IMR-90 (cell line): ENCODE results near the gene IER5. TPM values are rescaled to one million over a fixed set of nuclear protein-coding genes. Genes with fewer than 3 reads are reported as not detected.
"Not testable (repeated sequence)": the region's sequence is repeated elsewhere in the genome, so short reads cannot be mapped to it uniquely, and the experiment has no call there.

Source experiments
- ATAC-seq: fragments of 200-7000 bp; cut with Tn5 transposase; 2 replicates; pipeline ENCODE4 v1.9.1; 2020; ENCODE audit warnings: low read depth, mild to moderate bottlenecking, moderate library complexity
- BruUV-seq: library from RNA; stranded (reverse); fragments of 400-500 nt; replicated peaks from 2 replicates; lab custom pipeline; 2021; lab: Mats Ljungman, UMichigan
- CTCF ChIA-PET: fragments of 300-600 bp; formaldehyde crosslinking; extraction: SDS; loops from one replicate; lab custom pipeline; 2021; ENCODE audit warnings: antibody characterized with exemption; lab: Yijun Ruan, JAX
- POLR2A ChIA-PET: fragments of 300-600 bp; sonication (Branson Sonifier 250); formaldehyde crosslinking; loops from one replicate; lab custom pipeline; 2022; ENCODE audit warnings: antibody characterized with exemption; ENCODE audit not compliant: unreplicated experiment; lab: Charles Lee
- DNase-seq: peaks from one replicate; pipeline ENCODE4 v3.0.0; 2013
- H2AFZ ChIP-seq: replicated peaks from 2 replicates; pipeline ENCODE3; 2013; ENCODE audit warnings: low read length, mild to moderate bottlenecking; ENCODE audit not compliant: poor library complexity
- H2AK5ac ChIP-seq: 2 replicates; pipeline ENCODE4 v1.6.1; 2013; ENCODE audit warnings: low read depth, low read length, inconsistent platforms
- H2AK9ac ChIP-seq: replicated peaks from 2 replicates; pipeline ENCODE3; 2013; ENCODE audit warnings: mild to moderate bottlenecking, low read depth, low read length, moderate library complexity; ENCODE audit not compliant: poor library complexity
- H2BK120ac ChIP-seq: 2 replicates; pipeline ENCODE4 v1.6.1; 2013; ENCODE audit warnings: low read depth, low read length, inconsistent platforms
- H2BK15ac ChIP-seq: 3 replicates; pipeline ENCODE4 v1.6.1; 2013; ENCODE audit warnings: low read depth, low read length, inconsistent platforms
- H2BK20ac ChIP-seq: 2 replicates; pipeline ENCODE4 v1.6.1; 2013; ENCODE audit warnings: low read depth, mild to moderate bottlenecking, inconsistent platforms, low read length, moderate library complexity
- H2BK5ac ChIP-seq: 2 replicates; pipeline ENCODE4 v1.6.1; 2013; ENCODE audit warnings: mild to moderate bottlenecking, low read depth, low read length, inconsistent platforms; ENCODE audit not compliant: poor library complexity, severe bottlenecking
- H3K14ac ChIP-seq: replicated peaks from 2 replicates; pipeline ENCODE4 v1.6.1; 2013; ENCODE audit warnings: low read depth, low read length, inconsistent platforms
- H3K18ac ChIP-seq: 2 replicates; pipeline ENCODE4 v1.6.1; 2013; ENCODE audit warnings: low read depth, low read length, control low read depth
- H3K23ac ChIP-seq: 2 replicates; pipeline ENCODE4 v1.6.1; 2013; ENCODE audit warnings: low read depth, low read length, inconsistent platforms
- H3K27ac ChIP-seq: 2 replicates; pipeline ENCODE4 v1.5.1; 2013; ENCODE audit warnings: mild to moderate bottlenecking, control low read depth, low read length; ENCODE audit not compliant: insufficient read depth
- H3K27me3 ChIP-seq: 2 replicates; pipeline ENCODE4 v1.6.1; 2013; ENCODE audit warnings: low read length; ENCODE audit not compliant: control insufficient read depth, insufficient read depth
- H3K36me3 ChIP-seq: 2 replicates; pipeline ENCODE4 v1.6.1; 2013; ENCODE audit warnings: low read length, mixed read lengths; ENCODE audit not compliant: control insufficient read depth, insufficient read depth
- H3K4ac ChIP-seq: 2 replicates; pipeline ENCODE4 v1.6.1; 2013; ENCODE audit warnings: low read depth, low read length, inconsistent platforms
- H3K4me1 ChIP-seq: 2 replicates; pipeline ENCODE4 v1.6.1; 2013; ENCODE audit warnings: low read length, mixed read lengths; ENCODE audit not compliant: control insufficient read depth, insufficient read depth
- H3K4me2 ChIP-seq: 2 replicates; pipeline ENCODE4 v1.6.1; 2013; ENCODE audit warnings: low read depth, mild to moderate bottlenecking, control low read depth, low read length, moderate library complexity
- H3K4me3 ChIP-seq: 2 replicates; pipeline ENCODE4 v1.5.1; 2013; ENCODE audit warnings: low read depth, mild to moderate bottlenecking, control low read depth, low read length, moderate library complexity; ENCODE audit not compliant: insufficient read depth
- H3K56ac ChIP-seq: 2 replicates; pipeline ENCODE4 v1.6.1; 2013; ENCODE audit warnings: low read length, inconsistent platforms; ENCODE audit not compliant: insufficient read depth; ENCODE audit errors: extremely low read depth
- H3K79me1 ChIP-seq, 2 experiments: 2 replicates each; pipeline ENCODE4 v1.6.1; 2013; ENCODE audit warnings: low read length in 2 of 2, inconsistent platforms in 1 of 2, low read depth in 1 of 2
- H3K9ac ChIP-seq: 2 replicates; pipeline ENCODE4 v1.6.1; 2013; ENCODE audit warnings: low read depth, low read length, control low read depth
- H3K9me1 ChIP-seq: 2 replicates; pipeline ENCODE4 v1.6.1; 2013; ENCODE audit warnings: low read length, inconsistent platforms; ENCODE audit not compliant: insufficient read depth
- H3K9me3 ChIP-seq: 2 replicates; pipeline ENCODE4 v1.6.1; 2013; ENCODE audit warnings: low read length; ENCODE audit not compliant: control insufficient read depth, insufficient read depth
- H4K20me1 ChIP-seq: 2 replicates; pipeline ENCODE4 v1.6.1; 2013; ENCODE audit warnings: low read length, inconsistent platforms; ENCODE audit not compliant: insufficient read depth
- H4K5ac ChIP-seq: 2 replicates; pipeline ENCODE4 v1.6.1; 2013; ENCODE audit warnings: mild to moderate bottlenecking, low read depth, low read length, control low read depth
- H4K8ac ChIP-seq, 2 experiments: 2 replicates each; pipeline ENCODE4 v1.6.1; 2013; ENCODE audit warnings: low read depth in 2 of 2, low read length in 2 of 2, control low read depth in 1 of 2, inconsistent platforms in 1 of 2
- H4K91ac ChIP-seq: 2 replicates; pipeline ENCODE4 v1.6.1; 2013; ENCODE audit warnings: low read depth, low read length, inconsistent platforms; ENCODE audit not compliant: insufficient read depth
- BHLHE40 ChIP-seq: fragments of 150-350 bp; IDR thresholded peaks from 2 replicates; pipeline ENCODE4 v1.6.1; 2016; ENCODE audit warnings: mild to moderate bottlenecking, low read depth, low read length
- CEBPB ChIP-seq: IDR thresholded peaks from 2 replicates; pipeline ENCODE4 v1.6.1; 2012; ENCODE audit warnings: low read depth, low read length, improper control_type of control experiment
- FOS ChIP-seq: fragments of 150-350 bp; IDR thresholded peaks from 2 replicates; pipeline ENCODE4 v1.6.1; 2016; ENCODE audit warnings: low read depth, low read length
- MAFK ChIP-seq: IDR thresholded peaks from 2 replicates; pipeline ENCODE4 v1.6.1; 2012; ENCODE audit warnings: low read depth, low read length, improper control_type of control experiment
- MXI1 ChIP-seq: IDR thresholded peaks from 2 replicates; pipeline ENCODE4 v1.6.1; 2012; ENCODE audit warnings: low read depth, mild to moderate bottlenecking, low read length, moderate library complexity, borderline replicate concordance
- NFE2L2 ChIP-seq: fragments of 150-350 bp; IDR thresholded peaks from 2 replicates; pipeline ENCODE4 v1.6.1; 2016; ENCODE audit warnings: low read depth, mild to moderate bottlenecking, low read length
- WGBS, 2 experiments: methylation state at CpG; one replicate each; pipeline versions ENCODE4 v1.1.5 to v1.1.7; 2013; ENCODE audit warnings: missing lambda C conversion rate in 2 of 2; ENCODE audit not compliant: insufficient read length in 1 of 2; ENCODE audit errors: extremely low coverage in 2 of 2; 5-methylcytosine and 5-hydroxymethylcytosine counted together
- dilution Hi-C: fragments of 300-500 bp; cut with HindIII; formaldehyde crosslinking; loops from one replicate; pipeline ENCODE4 v1.14.3; 2018; ENCODE audit warnings: low sequenced_read_pairs; ENCODE audit not compliant: unreplicated experiment
- in situ Hi-C: fragments of 300-500 bp; cut with MboI; formaldehyde crosslinking; loops from 3 replicates; pipeline ENCODE4 v1.14.3; 2019; ENCODE audit warnings: low sequenced_read_pairs, inconsistent platforms, mixed read lengths
- intact Hi-C: fragments of 100-400 bp; cut with micrococcal nuclease; formaldehyde crosslinking; loops from 2 replicates; pipeline ENCODE4 v1.10.0; 2022
- polyA plus RNA-seq, 3 experiments: library from polyadenylated mRNA; depleted of rRNA; stranded (reverse); fragments of >200 nt; gene quantifications; 2 replicates each; pipeline ENCODE4 v1.2.3, GENCODE V29; 2012; ENCODE audit warnings: low replicate concordance in 1 of 3
- total RNA-seq: library from RNA; depleted of rRNA; stranded (reverse); fragments of >200 nt; gene quantifications from 2 replicates; pipeline ENCODE4 v1.2.3, GENCODE V29; 2012
- TF ChIP-seq, protein P1 (sequence below): fragments of 150-350 bp; IDR thresholded peaks from 2 replicates; pipeline ENCODE4 v1.6.1; 2017; ENCODE audit warnings: mild to moderate bottlenecking, antibody characterized with exemption, low read length, low read depth

IER5 gene
- total and polyA plus RNA-seq, 2 of the 4 experiments (the other 2 are of a cell fraction): 15.8 to 27.1 TPM

DNA sequence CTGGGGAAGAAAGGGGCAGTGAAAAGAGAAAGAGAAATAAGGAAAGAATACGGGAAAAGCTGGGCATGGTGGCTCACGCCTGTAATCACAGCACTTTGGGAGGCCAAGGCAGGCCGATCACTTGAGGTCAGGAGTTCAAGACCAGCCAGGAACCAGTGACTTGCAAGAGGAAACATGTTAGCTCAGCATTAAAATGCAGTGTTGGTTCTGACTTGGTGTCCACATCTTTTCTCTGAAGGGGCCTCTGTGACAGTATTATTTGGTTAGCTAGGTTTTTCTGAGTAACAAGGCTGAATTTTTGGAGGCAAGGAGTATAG lies 26.8 kb downstream of the IER5 start:
- H3K4me2 ChIP-seq: no peak overlapping the region
- no peaks in the 10 kb centered on the region for H3K27me3 ChIP-seq
- TF ChIP-seq, protein P1, sequence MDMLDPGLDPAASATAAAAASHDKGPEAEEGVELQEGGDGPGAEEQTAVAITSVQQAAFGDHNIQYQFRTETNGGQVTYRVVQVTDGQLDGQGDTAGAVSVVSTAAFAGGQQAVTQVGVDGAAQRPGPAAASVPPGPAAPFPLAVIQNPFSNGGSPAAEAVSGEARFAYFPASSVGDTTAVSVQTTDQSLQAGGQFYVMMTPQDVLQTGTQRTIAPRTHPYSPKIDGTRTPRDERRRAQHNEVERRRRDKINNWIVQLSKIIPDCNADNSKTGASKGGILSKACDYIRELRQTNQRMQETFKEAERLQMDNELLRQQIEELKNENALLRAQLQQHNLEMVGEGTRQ: no peak
- TF ChIP-seq CEBPB (no peak), BHLHE40 (no peak), MXI1 (no peak), FOS (no peak), NFE2L2 (no peak), MAFK (no peak)
- H2BK15ac ChIP-seq: no peak overlapping the region
- WGBS, 2 experiments: 93% methylated on average over 3 of the region's 3 CpGs; no CpG with 5 or more reads in 1 of the 2 experiments
- peaks cover 0 to 22% of the 10 kb centered on the region in 2 experiments; a peak in 2 of 4 replicates for H3K79me1 ChIP-seq
- no peak overlapping the region for H2BK120ac ChIP-seq
- H3K4me3 ChIP-seq: no peak overlapping the region
- DNase-seq (no peak), ATAC-seq (no peak)
- H3K9ac ChIP-seq: no peak overlapping the region
- peaks cover 33% of the 10 kb centered on the region for H3K4me1 ChIP-seq
- intact Hi-C loops (no loop called here), in situ Hi-C loops (no loop called here), dilution Hi-C loops (no loop called here)
- no peak overlapping the region for H3K23ac ChIP-seq
- no TSS peak for BruUV-seq
- no peak overlapping the region for H3K18ac ChIP-seq
- no peak overlapping the region for H3K4ac ChIP-seq
- peak overlapping the region; percentile 47 for H2AK5ac ChIP-seq
- H2BK5ac ChIP-seq: no peak overlapping the region
- no peak overlapping the region for H3K14ac ChIP-seq
- H3K56ac ChIP-seq: no peak overlapping the region
- H2BK20ac ChIP-seq: no peak overlapping the region
- no peaks in the 10 kb centered on the region; the same call in 1 of the 2 replicates for H4K20me1 ChIP-seq
- H2AK9ac ChIP-seq: no peak overlapping the region
- no peak overlapping the region for H4K8ac ChIP-seq
- no peak overlapping the region for H4K91ac ChIP-seq
- H4K5ac ChIP-seq: no peak overlapping the region
- no peak overlapping the region for H3K27ac ChIP-seq
- H3K9me3 ChIP-seq: no peaks in the 10 kb centered on the region
- POLR2A ChIA-PET: no interaction called here
- CTCF ChIA-PET: interaction anchor here (1.0 kb wide), 1 partner anchor 25 kb away, joined by 3 read pairs; no protein-coding TSS in a partner anchor
- H3K36me3 ChIP-seq: no peaks in the 10 kb centered on the region
- H2AFZ ChIP-seq: no peak overlapping the region
- H3K9me1 ChIP-seq: peaks cover 27% of the 10 kb centered on the region

- H4K8ac ChIP-seq, H3K9ac ChIP-seq, DNase-seq, intact Hi-C loops, H3K23ac ChIP-seq, H2BK15ac ChIP-seq, H2BK120ac ChIP-seq, ATAC-seq, H3K56ac ChIP-seq, H3K27ac ChIP-seq, H2BK20ac ChIP-seq, H3K9me3 ChIP-seq, H3K18ac ChIP-seq, H2AK5ac ChIP-seq, BruUV-seq, H2AK9ac ChIP-seq, H3K4ac ChIP-seq, dilution Hi-C loops, H3K27me3 ChIP-seq, H4K20me1 ChIP-seq, H2BK5ac ChIP-seq, H3K14ac ChIP-seq, POLR2A ChIA-PET, H3K4me2 ChIP-seq, H2AFZ ChIP-seq, H3K4me3 ChIP-seq, in situ Hi-C loops, H4K91ac ChIP-seq, H3K36me3 ChIP-seq, H4K5ac ChIP-seq: not testable (repeated sequence)
- peaks cover 0 to 16% of the 10 kb centered on the region in 2 experiments; a peak in 2 of 4 replicates for H3K79me1 ChIP-seq
- H3K4me1 ChIP-seq: peaks cover 33% of the 10 kb centered on the region
- WGBS, 2 experiments: 90% methylated on average over 5 of the region's 9 CpGs; no CpG with 5 or more reads in 1 of the 2 experiments
- CTCF ChIA-PET: interaction anchor here (1.0 kb wide), 1 partner anchor 25 kb away, joined by 3 read pairs; no protein-coding TSS in a partner anchor
- H3K9me1 ChIP-seq: peaks cover 27% of the 10 kb centered on the region
Measured at GRCh38 chr1:181115971-181116370, 27.5 kb downstream of the IER5 start.
